ENCODE measurements around the gene KCNG2. TPM values are rescaled to one million over a fixed set of nuclear protein-coding genes. Genes with fewer than 3 reads are reported as not detected.

Gene KCNG2
- total RNA-seq, 2 experiments from 2014 or later = not detected

- no peak overlapping the region for H3K27ac Mint-ChIP-seq
- POLR2A ChIA-PET = no interaction called here
- peaks cover 14% of the 10 kb centered on the region for H3K9me3 Mint-ChIP-seq
- H3K4me3 Mint-ChIP-seq = no peak overlapping the region
- H3K4me1 Mint-ChIP-seq = no peaks in the 10 kb centered on the region
- no peaks in the 10 kb centered on the region for H3K27me3 Mint-ChIP-seq
- CTCF ChIA-PET = no interaction called here
- no peak for DNase-seq
- H3K36me3 Mint-ChIP-seq (ENCODE audit: low read depth) = peaks cover 49% of the 10 kb centered on the region
Observed at GRCh38 chr18:79756826-79757225, 40.9 kb upstream of the KCNG2 start.

- ChIA-PET POLR2A (no interaction called here), CTCF (no interaction called here)
- no peak overlapping the region for H3K27ac Mint-ChIP-seq
- H3K4me3 Mint-ChIP-seq = no peak overlapping the region
- no peaks in the 10 kb centered on the region for H3K27me3 Mint-ChIP-seq
- DNase-seq = no peak
- peaks cover 26% of the 10 kb centered on the region for H3K36me3 Mint-ChIP-seq (ENCODE audit: low read depth)
- H3K4me1 Mint-ChIP-seq = no peaks in the 10 kb centered on the region
- peaks cover 24% of the 10 kb centered on the region for H3K9me3 Mint-ChIP-seq
Observed at GRCh38 chr18:79760348-79760747, 37.4 kb upstream of the KCNG2 start.

- Mint-ChIP-seq H3K36me3 (ENCODE audit: low read depth) (peaks cover 22% of the 10 kb centered on the region), H3K4me1 (no peaks in the 10 kb centered on the region), H3K9me3 (peaks cover 24% of the 10 kb centered on the region), H3K27ac (no peak overlapping the region), H3K4me3 (no peak overlapping the region), H3K27me3 (no peaks in the 10 kb centered on the region)
- CTCF ChIA-PET = no interaction called here
- POLR2A ChIA-PET = no interaction called here
- DNase-seq = no peak
Observed at GRCh38 chr18:79760881-79761280, 36.9 kb upstream of the KCNG2 start.

- H3K4me3 Mint-ChIP-seq = no peak overlapping the region
- H3K4me1 Mint-ChIP-seq = no peaks in the 10 kb centered on the region
- DNase-seq = no peak
- H3K36me3 Mint-ChIP-seq (ENCODE audit: low read depth) = no peaks in the 10 kb centered on the region
- H3K27me3 Mint-ChIP-seq = peaks cover 4% of the 10 kb centered on the region
- CTCF ChIA-PET = no interaction called here
- POLR2A ChIA-PET = no interaction called here
- H3K27ac Mint-ChIP-seq = no peak overlapping the region
- H3K9me3 Mint-ChIP-seq = peaks cover 24% of the 10 kb centered on the region
Observed at GRCh38 chr18:79763407-79763806, 34.3 kb upstream of the KCNG2 start.

GRCh38 chr18:79764131-79764530 lies 33.6 kb upstream of the KCNG2 start:
- CTCF ChIA-PET = no interaction called here
- peaks cover 20% of the 10 kb centered on the region for H3K9me3 Mint-ChIP-seq
- H3K4me3 Mint-ChIP-seq = no peak overlapping the region
- no peak for DNase-seq
- POLR2A ChIA-PET = no interaction called here
- H3K36me3 Mint-ChIP-seq (ENCODE audit: low read depth) = no peaks in the 10 kb centered on the region
- H3K27me3 Mint-ChIP-seq = peaks cover 4% of the 10 kb centered on the region
- H3K27ac Mint-ChIP-seq = no peak overlapping the region
- no peaks in the 10 kb centered on the region for H3K4me1 Mint-ChIP-seq

GRCh38 chr18:79765491-79766245 lies 32.1 kb upstream of the KCNG2 start:
- Mint-ChIP-seq H3K9me3 (peaks cover 24% of the 10 kb centered on the region), H3K27ac (no peak overlapping the region), H3K27me3 (peaks cover 4% of the 10 kb centered on the region), H3K4me1 (no peaks in the 10 kb centered on the region), H3K36me3 (ENCODE audit: low read depth) (no peaks in the 10 kb centered on the region), H3K4me3 (no peak overlapping the region)
- ChIA-PET CTCF (no interaction called here), POLR2A (no interaction called here)
- DNase-seq = no peak

- POLR2A ChIA-PET = no interaction called here
- no peak overlapping the region for H3K27ac Mint-ChIP-seq
- DNase-seq = no peak
- CTCF ChIA-PET = no interaction called here
- peaks cover 4% of the 10 kb centered on the region for H3K27me3 Mint-ChIP-seq
- H3K4me1 Mint-ChIP-seq = no peaks in the 10 kb centered on the region
- peaks cover 24% of the 10 kb centered on the region for H3K9me3 Mint-ChIP-seq
- H3K36me3 Mint-ChIP-seq (ENCODE audit: low read depth) = no peaks in the 10 kb centered on the region
- no peak overlapping the region for H3K4me3 Mint-ChIP-seq
Observed at GRCh38 chr18:79766308-79766707, 31.4 kb upstream of the KCNG2 start.

- Mint-ChIP-seq H3K27me3 (peaks cover 4% of the 10 kb centered on the region), H3K4me1 (no peaks in the 10 kb centered on the region), H3K27ac (no peak overlapping the region), H3K36me3 (ENCODE audit: low read depth) (no peaks in the 10 kb centered on the region), H3K9me3 (peaks cover 12% of the 10 kb centered on the region), H3K4me3 (no peak overlapping the region)
- DNase-seq = no peak
- ChIA-PET POLR2A (no interaction called here), CTCF (no interaction called here)
Observed at GRCh38 chr18:79768745-79769144, 29.0 kb upstream of the KCNG2 start.

- Mint-ChIP-seq H3K4me1 (no peaks in the 10 kb centered on the region), H3K27ac (no peak overlapping the region), H3K9me3 (peaks cover 9% of the 10 kb centered on the region), H3K4me3 (no peak overlapping the region), H3K27me3 (peaks cover 4% of the 10 kb centered on the region), H3K36me3 (ENCODE audit: low read depth) (no peaks in the 10 kb centered on the region)
- CTCF ChIA-PET = no interaction called here
- POLR2A ChIA-PET = no interaction called here
- DNase-seq = no peak
Observed at GRCh38 chr18:79769698-79770500, 27.8 kb upstream of the KCNG2 start.

- ChIA-PET POLR2A (no interaction called here), CTCF (no interaction called here)
- H3K27ac Mint-ChIP-seq = no peak overlapping the region
- peaks cover 9% of the 10 kb centered on the region for H3K9me3 Mint-ChIP-seq
- H3K4me3 Mint-ChIP-seq = no peak overlapping the region
- H3K4me1 Mint-ChIP-seq = no peaks in the 10 kb centered on the region
- H3K27me3 Mint-ChIP-seq = peaks cover 4% of the 10 kb centered on the region
- no peak for DNase-seq
- H3K36me3 Mint-ChIP-seq (ENCODE audit: low read depth) = no peaks in the 10 kb centered on the region
Observed at GRCh38 chr18:79770501-79770815, 27.3 kb upstream of the KCNG2 start.

- peaks cover 4% of the 10 kb centered on the region for H3K27me3 Mint-ChIP-seq
- CTCF ChIA-PET = no interaction called here
- DNase-seq = no peak
- H3K9me3 Mint-ChIP-seq = peaks cover 9% of the 10 kb centered on the region
- POLR2A ChIA-PET = no interaction called here
- no peak overlapping the region for H3K27ac Mint-ChIP-seq
- no peak overlapping the region for H3K4me3 Mint-ChIP-seq
- H3K36me3 Mint-ChIP-seq (ENCODE audit: low read depth) = no peaks in the 10 kb centered on the region
- H3K4me1 Mint-ChIP-seq = no peaks in the 10 kb centered on the region
Observed at GRCh38 chr18:79770826-79771225, 26.9 kb upstream of the KCNG2 start.

GRCh38 chr18:79771446-79772107 lies 26.2 kb upstream of the KCNG2 start:
- H3K9me3 Mint-ChIP-seq = peaks cover 9% of the 10 kb centered on the region
- CTCF ChIA-PET = no interaction called here
- no peak for DNase-seq
- H3K4me1 Mint-ChIP-seq = no peaks in the 10 kb centered on the region
- POLR2A ChIA-PET = no interaction called here
- no peak overlapping the region for H3K4me3 Mint-ChIP-seq
- no peaks in the 10 kb centered on the region for H3K36me3 Mint-ChIP-seq (ENCODE audit: low read depth)
- peaks cover 4% of the 10 kb centered on the region for H3K27me3 Mint-ChIP-seq
- no peak overlapping the region for H3K27ac Mint-ChIP-seq

GRCh38 chr18:79772108-79772864 lies 25.5 kb upstream of the KCNG2 start:
- H3K27ac Mint-ChIP-seq = no peak overlapping the region
- no peak overlapping the region for H3K4me3 Mint-ChIP-seq
- H3K4me1 Mint-ChIP-seq = no peaks in the 10 kb centered on the region
- H3K27me3 Mint-ChIP-seq = peaks cover 2% of the 10 kb centered on the region
- ChIA-PET CTCF (no interaction called here), POLR2A (no interaction called here)
- peaks cover 8% of the 10 kb centered on the region for H3K9me3 Mint-ChIP-seq
- DNase-seq = no peak
- no peaks in the 10 kb centered on the region for H3K36me3 Mint-ChIP-seq (ENCODE audit: low read depth)

Measured in activated CD4-positive, alpha-beta memory T cell treated with anti-CD3 and anti-CD28 coated beads, Interleukin-2, amount 10 ng/mL, durations not matched to agents 7 days and 5 days (primary cell).